ENCODE results near the gene MPL. TPM values are rescaled to one million over a fixed set of nuclear protein-coding genes. Genes with fewer than 3 reads are reported as not detected.

The MPL gene
- polyA plus RNA-seq, 1 donor from 2014 or later: not detected

DNA sequence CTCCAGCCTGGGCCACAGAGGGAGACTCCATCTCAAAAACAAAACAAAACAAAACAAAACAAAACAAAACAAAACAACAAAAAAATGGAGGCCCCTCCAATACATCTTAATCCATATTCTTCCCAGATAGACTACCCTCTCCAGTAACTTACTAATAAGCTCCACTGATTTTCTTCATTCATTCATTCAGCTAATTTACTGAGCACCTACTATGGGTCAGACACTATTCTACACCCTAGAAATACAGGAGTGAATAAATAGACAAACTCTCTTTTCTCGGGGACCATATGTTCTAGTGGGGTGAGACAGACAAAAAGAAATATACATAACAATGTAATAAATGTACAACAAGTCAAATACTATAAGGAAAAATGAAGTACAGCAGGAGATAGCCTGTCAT is 13.4 kb downstream of the MPL start:
- H3K4me3 Mint-ChIP-seq: no peak overlapping the region
- H3K36me3 Mint-ChIP-seq: peaks cover 5% of the 10 kb centered on the region
- peaks cover 3% of the 10 kb centered on the region for H3K27me3 Mint-ChIP-seq
- no peaks in the 10 kb centered on the region for H3K9me3 Mint-ChIP-seq
- H3K27ac Mint-ChIP-seq: peak overlapping the region in 1 of 3 donors; percentile 72
- H3K4me1 Mint-ChIP-seq: peaks cover 0 to 12% (median 9%) of the 10 kb centered on the region in 3 donors

- H3K9me3 Mint-ChIP-seq: no peaks in the 10 kb centered on the region
- peaks cover 0 to 12% (median 7%) of the 10 kb centered on the region in 3 donors for H3K4me1 Mint-ChIP-seq
- no peak overlapping the region for H3K4me3 Mint-ChIP-seq
- H3K27me3 Mint-ChIP-seq: no peaks in the 10 kb centered on the region
- peak overlapping the region in 1 of 3 donors; percentile 54 for H3K27ac Mint-ChIP-seq
- H3K36me3 Mint-ChIP-seq: peaks cover 5% of the 10 kb centered on the region
Measured at GRCh38 chr1:43351421-43352350, 14.1 kb downstream of the MPL start.

DNA sequence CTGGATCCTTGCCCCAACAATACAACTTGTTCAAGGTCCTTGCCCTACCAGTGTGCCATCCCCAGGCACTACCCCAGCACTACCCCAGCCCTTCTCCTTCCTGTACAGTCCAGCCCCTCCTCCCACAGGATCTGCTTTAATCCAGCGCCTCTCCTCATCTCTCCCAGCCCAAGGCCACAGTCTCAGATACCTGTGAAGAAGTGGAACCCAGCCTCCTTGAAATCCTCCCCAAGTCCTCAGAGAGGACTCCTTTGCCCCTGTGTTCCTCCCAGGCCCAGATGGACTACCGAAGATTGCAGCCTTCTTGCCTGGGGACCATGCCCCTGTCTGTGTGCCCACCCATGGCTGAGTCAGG is 14.7 kb downstream of the MPL start:
- H3K4me1 Mint-ChIP-seq: peaks cover 0 to 12% (median 7%) of the 10 kb centered on the region in 3 donors
- H3K4me3 Mint-ChIP-seq: no peak overlapping the region
- peaks cover 5% of the 10 kb centered on the region for H3K36me3 Mint-ChIP-seq
- H3K27ac Mint-ChIP-seq: no peak overlapping the region
- no peaks in the 10 kb centered on the region for H3K27me3 Mint-ChIP-seq
- no peaks in the 10 kb centered on the region for H3K9me3 Mint-ChIP-seq

DNA sequence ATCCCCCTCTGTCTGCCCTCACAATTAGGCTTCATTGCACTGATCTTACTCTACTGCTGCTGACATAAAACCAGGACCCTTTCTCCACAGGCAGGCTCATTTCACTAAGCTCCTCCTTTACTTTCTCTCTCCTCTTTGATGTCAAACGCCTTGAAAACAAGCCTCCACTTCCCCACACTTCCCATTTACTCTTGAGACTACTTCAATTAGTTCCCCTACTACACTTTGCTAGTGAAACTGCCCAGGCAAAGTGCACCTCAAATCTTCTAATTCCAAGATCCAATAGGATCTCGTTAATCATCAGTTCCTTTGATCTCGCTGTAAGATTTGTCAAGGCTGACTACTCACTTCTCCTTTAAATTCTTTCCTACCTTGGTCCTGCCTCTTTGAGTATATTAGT is 15.3 kb downstream of the MPL start:
- Mint-ChIP-seq H3K27me3 (no peaks in the 10 kb centered on the region), H3K4me3 (no peak overlapping the region), H3K4me1 (peaks cover 2 to 14% (median 9%) of the 10 kb centered on the region in 3 donors), H3K36me3 (peaks cover 5% of the 10 kb centered on the region), H3K9me3 (no peaks in the 10 kb centered on the region), H3K27ac (peak overlapping the region in 1 of 3 donors; percentile 12)

GRCh38 chr1:43354471-43354870 is 16.9 kb downstream of the MPL start:
- peaks cover 11 to 14% (median 13%) of the 10 kb centered on the region in 3 donors for H3K4me1 Mint-ChIP-seq
- peaks cover 7% of the 10 kb centered on the region for H3K36me3 Mint-ChIP-seq
- no peak overlapping the region for H3K27ac Mint-ChIP-seq
- no peaks in the 10 kb centered on the region for H3K27me3 Mint-ChIP-seq
- no peaks in the 10 kb centered on the region for H3K9me3 Mint-ChIP-seq
- H3K4me3 Mint-ChIP-seq: no peak overlapping the region

GRCh38 chr1:43354936-43355335 is 17.3 kb downstream of the MPL start:
- Mint-ChIP-seq H3K27me3 (no peaks in the 10 kb centered on the region), H3K4me1 (peaks cover 11 to 13% (median 11%) of the 10 kb centered on the region in 3 donors), H3K9me3 (no peaks in the 10 kb centered on the region), H3K4me3 (no peak overlapping the region), H3K27ac (no peak overlapping the region), H3K36me3 (peaks cover 5% of the 10 kb centered on the region)

GRCh38 chr1:43357251-43357650 is 19.6 kb downstream of the MPL start:
- Mint-ChIP-seq H3K36me3 (peaks cover 4% of the 10 kb centered on the region), H3K27me3 (no peaks in the 10 kb centered on the region), H3K4me1 (peaks cover 10 to 12% (median 11%) of the 10 kb centered on the region in 3 donors), H3K9me3 (no peaks in the 10 kb centered on the region), H3K27ac (no peak overlapping the region), H3K4me3 (peak overlapping the region in 1 of 4 donors; percentile 57)

- H3K9me3 Mint-ChIP-seq: no peaks in the 10 kb centered on the region
- no peaks in the 10 kb centered on the region for H3K27me3 Mint-ChIP-seq
- peaks cover 10 to 12% (median 11%) of the 10 kb centered on the region in 3 donors for H3K4me1 Mint-ChIP-seq
- H3K36me3 Mint-ChIP-seq: peaks cover 4% of the 10 kb centered on the region
- peak overlapping the region; percentile 59 to 91 (median 62) for H3K27ac Mint-ChIP-seq
- H3K4me3 Mint-ChIP-seq: peak overlapping the region; percentile 87 to 97 (median 90)
Measured at GRCh38 chr1:43358121-43358745, 20.6 kb downstream of the MPL start.

GRCh38 chr1:43358746-43359693 is 21.4 kb downstream of the MPL start, which contains the start of gene CDC20:
Gene CDC20, plus strand, starts transcription at chr1:43358981. Its CDS starts 235 bp downstream, at chr1:43359216.
- H3K9me3 Mint-ChIP-seq: no peaks in the 10 kb centered on the region
- peak within 1 kb of the TSS; percentile 62 to 91 (median 81) for H3K27ac Mint-ChIP-seq
- H3K4me3 Mint-ChIP-seq: peak within 1 kb of the TSS; percentile 87 to 97 (median 90)
- peaks cover 4% of the 10 kb centered on the region for H3K36me3 Mint-ChIP-seq
- peaks cover 10 to 12% (median 11%) of the 10 kb centered on the region in 3 donors for H3K4me1 Mint-ChIP-seq
- no peaks in the 10 kb centered on the region for H3K27me3 Mint-ChIP-seq

GRCh38 chr1:43359696-43360095 is 22.1 kb downstream of the MPL start:
- Mint-ChIP-seq H3K36me3 (peaks cover 4% of the 10 kb centered on the region), H3K4me3 (peak overlapping the region in 3 of 4 donors; percentile 56 to 93 (median 83)), H3K9me3 (no peaks in the 10 kb centered on the region), H3K27ac (peak overlapping the region in 1 of 3 donors; percentile 61), H3K27me3 (no peaks in the 10 kb centered on the region), H3K4me1 (peaks cover 10 to 12% (median 11%) of the 10 kb centered on the region in 3 donors)

GRCh38 chr1:43360616-43361015 is 23.0 kb downstream of the MPL start:
- Mint-ChIP-seq H3K4me3 (peak overlapping the region in 3 of 4 donors; percentile 54 to 63 (median 59)), H3K4me1 (peaks cover 13 to 15% (median 14%) of the 10 kb centered on the region in 3 donors), H3K27ac (no peak overlapping the region), H3K27me3 (no peaks in the 10 kb centered on the region), H3K36me3 (peaks cover 4% of the 10 kb centered on the region), H3K9me3 (no peaks in the 10 kb centered on the region)

- peak overlapping the region in 1 of 4 donors; percentile 68 for H3K4me3 Mint-ChIP-seq
- H3K27me3 Mint-ChIP-seq: no peaks in the 10 kb centered on the region
- H3K36me3 Mint-ChIP-seq: peaks cover under 1% of the 10 kb centered on the region
- H3K4me1 Mint-ChIP-seq: peaks cover 12 to 17% (median 14%) of the 10 kb centered on the region in 3 donors
- no peaks in the 10 kb centered on the region for H3K9me3 Mint-ChIP-seq
- peak overlapping the region in 2 of 3 donors; percentile 47 to 52 for H3K27ac Mint-ChIP-seq
Measured at GRCh38 chr1:43363283-43363934, 25.8 kb downstream of the MPL start.

- no peaks in the 10 kb centered on the region for H3K9me3 Mint-ChIP-seq
- H3K4me3 Mint-ChIP-seq: peak overlapping the region in 2 of 4 donors; percentile 68 to 75
- no peaks in the 10 kb centered on the region for H3K27me3 Mint-ChIP-seq
- H3K27ac Mint-ChIP-seq: peak overlapping the region in 1 of 3 donors; percentile 52
- H3K4me1 Mint-ChIP-seq: peaks cover 10 to 23% (median 16%) of the 10 kb centered on the region in 3 donors
- no peaks in the 10 kb centered on the region for H3K36me3 Mint-ChIP-seq
Measured at GRCh38 chr1:43363935-43364525, 26.4 kb downstream of the MPL start.
